HEK293 (cell line): ENCODE data around the gene ZCCHC7.

Experiments
- CTCF ChIA-PET: fragments of 350-600 bp; formaldehyde crosslinking; extraction: SDS; loops from one replicate; lab custom pipeline; 2021; ENCODE audit warnings: antibody characterized with exemption; lab: Yijun Ruan, JAX
- POLR2A ChIA-PET: fragments of 300-600 bp; formaldehyde crosslinking; extraction: SDS; loops from one replicate; lab custom pipeline; 2020; ENCODE audit warnings: antibody characterized with exemption, inconsistent platforms; lab: Yijun Ruan, JAX
- H3K27ac ChIP-seq: fragments of 200-500 bp; sonication (Bioruptor generic); 2 replicates; pipeline ENCODE4 v1.5.1; 2014; ENCODE audit warnings: low read depth, low read length, control low read depth, inconsistent platforms; ENCODE audit errors: extremely low read depth
- H3K36me3 ChIP-seq, 2 experiments: fragments of 200-500 bp in 1 of 2; sonication (Bioruptor generic) in 1 of 2; 1 replicate in 1 of 2; 2 replicates in 1 of 2; pipeline ENCODE4 v1.5.1; 2014 to 2017; ENCODE audit warnings: inconsistent platforms in 2 of 2, low read length in 2 of 2; ENCODE audit not compliant: control insufficient read depth in 2 of 2, insufficient read depth in 1 of 2
- H3K4me1 ChIP-seq: fragments of 200-500 bp; sonication (Bioruptor generic); 2 replicates; pipeline ENCODE4 v1.5.1; 2014; ENCODE audit warnings: mild to moderate bottlenecking, low read length, inconsistent platforms; ENCODE audit not compliant: control insufficient read depth, insufficient read depth
- H3K4me3 ChIP-seq: 2 replicates; pipeline ENCODE4 v1.5.1; 2011; ENCODE audit warnings: low read depth, mild to moderate bottlenecking, control low read depth, low read length, moderate library complexity
- H3K9me3 ChIP-seq: fragments of 200-500 bp; sonication (Bioruptor generic); 2 replicates; pipeline ENCODE4 v1.5.1; 2014; ENCODE audit warnings: low read depth, low read length, inconsistent platforms; ENCODE audit not compliant: control insufficient read depth, insufficient read depth
- GLI2 ChIP-seq: fragments of 450-650 bp; formaldehyde crosslinking; IDR thresholded peaks from 2 replicates; pipeline ENCODE4; 2017; ENCODE audit warnings: missing biosample characterization, missing genetic modification characterization, low read depth, borderline replicate concordance
- GLI4 ChIP-seq: fragments of 450-650 bp; formaldehyde crosslinking; IDR thresholded peaks from 2 replicates; pipeline ENCODE4 v1.5.1; 2016; ENCODE audit warnings: missing biosample characterization, missing genetic modification characterization
- HOXD13 ChIP-seq: sonication (generic); formaldehyde crosslinking; IDR thresholded peaks from 2 replicates; pipeline ENCODE4 v1.8.0; 2022; ENCODE audit warnings: missing genetic modification reagents, borderline replicate concordance
- KLF7 ChIP-seq: fragments of 450-650 bp; formaldehyde crosslinking; IDR thresholded peaks from 2 replicates; pipeline ENCODE4 v1.5.1; 2016; ENCODE audit warnings: missing biosample characterization, missing genetic modification characterization, borderline replicate concordance
- MYNN ChIP-seq: fragments of 450-650 bp; formaldehyde crosslinking; IDR thresholded peaks from 2 replicates; pipeline ENCODE4 v1.5.1; 2016; ENCODE audit warnings: missing biosample characterization, missing genetic modification characterization, borderline replicate concordance
- PATZ1 ChIP-seq: fragments of 450-650 bp; formaldehyde crosslinking; IDR thresholded peaks from 2 replicates; pipeline ENCODE4 v1.5.1; 2016; ENCODE audit warnings: missing biosample characterization, missing genetic modification characterization
- SCRT1 ChIP-seq: fragments of 450-650 bp; formaldehyde crosslinking; IDR thresholded peaks from 2 replicates; pipeline ENCODE4 v1.5.1; 2016; ENCODE audit warnings: missing biosample characterization, missing genetic modification characterization, borderline replicate concordance
- SP7 ChIP-seq: fragments of 450-650 bp; formaldehyde crosslinking; IDR thresholded peaks from 2 replicates; pipeline ENCODE4 v1.5.1; 2016; ENCODE audit warnings: missing biosample characterization, missing genetic modification characterization
- YY1 ChIP-seq: fragments of 450-650 bp; formaldehyde crosslinking; IDR thresholded peaks from 2 replicates; pipeline ENCODE4 v1.5.1; 2018; ENCODE audit warnings: missing biosample characterization, missing genetic modification characterization
- ZBTB26 ChIP-seq: fragments of 450-650 bp; formaldehyde crosslinking; optimal IDR thresholded peaks from 2 replicates; pipeline ENCODE3; 2016; ENCODE audit warnings: missing biosample characterization, mild to moderate bottlenecking, missing genetic modification characterization
- ZBTB48 ChIP-seq: fragments of 450-650 bp; formaldehyde crosslinking; IDR thresholded peaks from 2 replicates; pipeline ENCODE4 v1.5.1; 2016; ENCODE audit warnings: missing biosample characterization, missing genetic modification characterization
- ZIC2 ChIP-seq: fragments of 450-650 bp; formaldehyde crosslinking; IDR thresholded peaks from 2 replicates; pipeline ENCODE4 v1.5.1; 2016; ENCODE audit warnings: missing biosample characterization, missing genetic modification characterization
- ZNF10 ChIP-seq: fragments of 450-650 bp; formaldehyde crosslinking; IDR thresholded peaks from 2 replicates; pipeline ENCODE4 v1.5.1; 2017; ENCODE audit warnings: missing biosample characterization, missing genetic modification characterization
- ZNF274 ChIP-seq, 2 experiments: fragments of 200-500 bp in 1 of 2; fragments of 450-650 bp in 1 of 2; sonication (Bioruptor generic) in 1 of 2; formaldehyde crosslinking in 1 of 2; IDR thresholded peaks; 2 replicates each; pipeline versions ENCODE4 v1.5.1 to v1.6.1; 2014 to 2016; ENCODE audit warnings: borderline replicate concordance in 1 of 2, inconsistent platforms in 1 of 2, low read length in 1 of 2, missing biosample characterization in 1 of 2, missing genetic modification characterization in 1 of 2
- ZNF433 ChIP-seq: fragments of 450-650 bp; formaldehyde crosslinking; IDR thresholded peaks from 2 replicates; pipeline ENCODE4 v1.5.1; 2016; ENCODE audit warnings: missing biosample characterization, missing genetic modification characterization, low read depth
- ZNF501 ChIP-seq: fragments of 450-650 bp; formaldehyde crosslinking; IDR thresholded peaks from 2 replicates; pipeline ENCODE4 v1.5.1; 2016; ENCODE audit warnings: missing biosample characterization, missing genetic modification characterization
- ZNF548 ChIP-seq: fragments of 450-650 bp; formaldehyde crosslinking; IDR thresholded peaks from 2 replicates; pipeline ENCODE4 v1.5.1; 2016; ENCODE audit warnings: missing biosample characterization, missing genetic modification characterization
- ZNF585B ChIP-seq: fragments of 450-650 bp; formaldehyde crosslinking; IDR thresholded peaks from 2 replicates; pipeline ENCODE4 v1.5.1; 2016; ENCODE audit warnings: missing biosample characterization, missing genetic modification characterization
- ZNF660 ChIP-seq: fragments of 450-650 bp; IDR thresholded peaks from 2 replicates; pipeline ENCODE4 v1.5.1; 2018; ENCODE audit warnings: missing biosample characterization, mild to moderate bottlenecking, missing genetic modification characterization
- ZNF677 ChIP-seq: fragments of 450-650 bp; IDR thresholded peaks from 2 replicates; pipeline ENCODE4 v1.5.0; 2018; ENCODE audit warnings: missing biosample characterization, mild to moderate bottlenecking, missing genetic modification characterization, moderate library complexity
- ZNF785 ChIP-seq: fragments of 450-650 bp; formaldehyde crosslinking; IDR thresholded peaks from 2 replicates; pipeline ENCODE4 v1.5.1; 2016; ENCODE audit warnings: missing biosample characterization, missing genetic modification characterization
- TF ChIP-seq, protein P1 (sequence below): fragments of 450-650 bp; IDR thresholded peaks from 2 replicates; pipeline ENCODE4 v1.5.1; 2018; ENCODE audit warnings: missing biosample characterization, missing genetic modification characterization
- TF ChIP-seq, protein P2 (sequence below): fragments of 450-650 bp; formaldehyde crosslinking; IDR thresholded peaks from 2 replicates; pipeline ENCODE4 v1.5.1; 2017; ENCODE audit warnings: missing biosample characterization, missing genetic modification characterization

ZCCHC7 gene

DNA sequence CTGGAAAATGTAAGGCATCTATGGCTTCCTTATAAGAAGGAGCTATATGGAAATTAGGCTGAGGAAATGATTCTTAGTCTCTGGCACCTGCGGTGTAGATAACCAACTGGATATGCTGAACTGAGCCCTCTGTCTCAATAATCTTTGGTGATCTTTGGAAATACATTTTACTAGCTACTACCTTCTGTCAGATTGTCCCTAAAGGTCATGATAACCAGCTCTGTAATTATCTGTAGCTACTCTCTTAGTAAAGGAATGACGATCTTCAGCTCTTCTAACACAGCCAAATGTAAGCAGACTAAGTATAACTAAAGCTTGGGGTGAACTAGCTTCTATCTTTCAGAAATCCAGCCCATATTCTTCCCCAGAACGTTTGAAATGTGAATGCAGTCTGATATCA, 177.2 kb downstream of the ZCCHC7 start:
- Histone ChIP-seq H3K4me1 (0 out of 2 replicates have a peak, but pooled peaks cover 2% of the 10 kb centered on the region), H3K27ac (no peak overlapping the region), H3K4me3 (no peak overlapping the region), H3K9me3 (no peaks in the 10 kb centered on the region), H3K36me3 (no peaks in the 10 kb centered on the region)
- ChIA-PET POLR2A (no interaction called here), CTCF (interaction anchor here (0.6 to 1.2 kb wide), 5 partner anchors 10 to 305 kb away, joined by 3 to 4 read pairs (median 3); no protein-coding TSS in a partner anchor)
- TF ChIP-seq ZNF433 (no peak), KLF7 (no peak), PATZ1 (no peak)
- TF ChIP-seq, protein P1, sequence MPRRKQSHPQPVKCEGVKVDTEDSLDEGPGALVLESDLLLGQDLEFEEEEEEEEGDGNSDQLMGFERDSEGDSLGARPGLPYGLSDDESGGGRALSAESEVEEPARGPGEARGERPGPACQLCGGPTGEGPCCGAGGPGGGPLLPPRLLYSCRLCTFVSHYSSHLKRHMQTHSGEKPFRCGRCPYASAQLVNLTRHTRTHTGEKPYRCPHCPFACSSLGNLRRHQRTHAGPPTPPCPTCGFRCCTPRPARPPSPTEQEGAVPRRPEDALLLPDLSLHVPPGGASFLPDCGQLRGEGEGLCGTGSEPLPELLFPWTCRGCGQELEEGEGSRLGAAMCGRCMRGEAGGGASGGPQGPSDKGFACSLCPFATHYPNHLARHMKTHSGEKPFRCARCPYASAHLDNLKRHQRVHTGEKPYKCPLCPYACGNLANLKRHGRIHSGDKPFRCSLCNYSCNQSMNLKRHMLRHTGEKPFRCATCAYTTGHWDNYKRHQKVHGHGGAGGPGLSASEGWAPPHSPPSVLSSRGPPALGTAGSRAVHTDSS = no peak

DNA sequence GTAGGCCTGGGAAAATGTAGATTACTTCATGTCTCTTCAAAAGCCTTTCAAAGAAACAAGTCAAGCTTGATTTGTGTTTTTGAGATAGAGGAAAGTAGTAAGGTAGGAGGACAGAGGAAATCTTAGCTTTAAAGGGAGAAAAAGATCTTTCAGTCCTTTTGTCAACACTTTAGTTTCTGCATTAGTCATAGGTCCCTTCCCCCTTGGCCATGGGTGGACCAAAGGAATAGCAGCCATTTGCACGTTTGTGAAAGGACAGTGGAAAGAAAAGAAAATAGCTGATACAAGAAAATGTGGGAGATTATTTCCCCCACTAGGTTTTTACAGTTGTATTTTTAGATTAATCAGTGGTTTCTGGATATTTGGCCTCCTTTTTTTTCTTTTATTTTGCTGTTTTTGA, 180.2 kb downstream of the ZCCHC7 start:
- Histone ChIP-seq H3K9me3 (no peaks in the 10 kb centered on the region), H3K4me1 (no peaks in the 10 kb centered on the region), H3K36me3 (peaks cover 0 to 2% of the 10 kb centered on the region in 2 experiments; a peak in 1 of 3 replicates), H3K27ac (no peak overlapping the region), H3K4me3 (no peak overlapping the region)
- POLR2A ChIA-PET = no interaction called here
- TF ChIP-seq ZNF501 (tag by site-specific recombination) = no peak
- TF ChIP-seq ZNF548 (tag by site-specific recombination) = no peak
- CTCF ChIA-PET = interaction anchor here (0.6 kb wide), 2 partner anchors 45 to 347 kb away, joined by 3 to 4 read pairs; no protein-coding TSS in a partner anchor

DNA sequence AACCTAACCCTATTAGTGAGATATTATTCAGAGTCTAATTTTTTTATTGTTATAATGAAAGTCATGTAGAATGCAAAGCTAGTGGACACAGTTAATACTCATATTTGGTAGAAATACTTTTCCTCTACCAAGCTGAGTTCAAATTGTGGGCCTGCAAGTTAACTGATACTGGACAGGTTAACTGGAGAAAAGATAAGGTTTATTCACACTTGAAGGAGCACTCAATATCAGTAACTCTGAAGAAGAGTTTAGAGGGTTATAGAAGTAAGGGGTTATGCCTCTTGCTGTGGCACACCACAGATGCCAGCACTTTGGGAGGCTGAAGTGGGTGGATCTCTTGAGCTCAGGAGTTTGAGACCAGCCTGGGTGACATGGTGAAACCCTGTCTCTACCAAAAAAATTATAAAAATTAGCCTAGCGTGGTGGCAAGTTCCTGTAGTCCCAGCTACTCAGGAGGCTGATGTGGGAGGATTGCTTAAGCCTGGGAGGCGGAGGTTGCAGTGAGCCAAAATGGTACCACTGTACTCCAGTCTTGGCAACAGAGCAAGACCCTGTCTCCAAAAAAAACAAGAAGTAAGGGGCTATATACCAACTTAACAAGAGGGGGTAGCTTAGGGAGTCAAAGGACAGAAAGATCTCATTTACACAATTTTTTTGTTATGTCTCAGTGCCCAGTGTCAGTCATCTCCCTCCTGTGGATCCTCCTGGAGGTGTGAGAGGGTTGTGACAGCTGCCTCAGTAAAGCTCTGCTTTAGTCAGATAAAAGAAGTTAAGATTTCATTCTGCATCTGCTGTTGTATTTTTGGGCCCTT, 180.9 kb downstream of the ZCCHC7 start:
- TF ChIP-seq ZNF274 (IDR thresholded peaks at IDR 0.05; ENCODE audit: low read length) (no peak), ZNF274 (tag by site-specific recombination; IDR thresholded peaks at IDR 0.05; ENCODE audit: borderline replicate concordance) (no peak), SCRT1 (tag by site-specific recombination) (no peak), GLI4 (tag by site-specific recombination) (no peak), ZIC2 (tag by site-specific recombination) (no peak), ZBTB26 (no peak), ZNF660 (tag by site-specific recombination) (no peak), ZNF677 (no peak), MYNN (tag by site-specific recombination) (no peak), ZBTB48 (tag by site-specific recombination) (no peak), YY1 (tag by site-specific recombination) (no peak), ZNF548 (tag by site-specific recombination) (no peak), SP7 (tag by site-specific recombination) (no peak), ZNF785 (no peak), HOXD13 (CRISPR knock-in tag) (no peak), ZNF585B (tag by site-specific recombination) (no peak), ZNF10 (tag by site-specific recombination) (no peak), GLI2 (tag by site-specific recombination) (no peak)
- TF ChIP-seq, protein P2, sequence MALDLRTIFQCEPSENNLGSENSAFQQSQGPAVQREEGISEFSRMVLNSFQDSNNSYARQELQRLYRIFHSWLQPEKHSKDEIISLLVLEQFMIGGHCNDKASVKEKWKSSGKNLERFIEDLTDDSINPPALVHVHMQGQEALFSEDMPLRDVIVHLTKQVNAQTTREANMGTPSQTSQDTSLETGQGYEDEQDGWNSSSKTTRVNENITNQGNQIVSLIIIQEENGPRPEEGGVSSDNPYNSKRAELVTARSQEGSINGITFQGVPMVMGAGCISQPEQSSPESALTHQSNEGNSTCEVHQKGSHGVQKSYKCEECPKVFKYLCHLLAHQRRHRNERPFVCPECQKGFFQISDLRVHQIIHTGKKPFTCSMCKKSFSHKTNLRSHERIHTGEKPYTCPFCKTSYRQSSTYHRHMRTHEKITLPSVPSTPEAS (tag by site-specific recombination) = no peak
- Histone ChIP-seq H3K4me3 (no peak overlapping the region), H3K9me3 (no peaks in the 10 kb centered on the region), H3K36me3 (peaks cover 0 to 3% of the 10 kb centered on the region in 2 experiments; a peak in 1 of 3 replicates), H3K4me1 (no peaks in the 10 kb centered on the region), H3K27ac (no peak overlapping the region)
- CTCF ChIA-PET = interaction anchor here (0.6 kb wide), 4 partner anchors 36 to 346 kb away, joined by 3 to 4 read pairs (median 3); no protein-coding TSS in a partner anchor
- POLR2A ChIA-PET = no interaction called here
